Vagina (tissue), 2 donors: Measurements from ENCODE around the gene SPTBN1. TPM values are rescaled to one million over a fixed set of nuclear protein-coding genes. Genes with fewer than 3 reads are reported as not detected.

Experiments used
- DNase-seq, 2 donors: peaks; one replicate each; pipeline ENCODE4 v3.0.0-alpha.2; 2017; ENCODE audit errors: extremely low spot score in 2 of 2
- H3K27ac ChIP-seq: fragments of 200-600 bp; sonication (generic); one replicate; pipeline ENCODE4 v1.5.1; 2019
- H3K27me3 ChIP-seq: fragments of 200-600 bp; sonication (generic); one replicate; pipeline ENCODE4 v1.5.1; 2019
- H3K36me3 ChIP-seq, 2 donors: fragments of 200-600 bp; sonication (generic); one replicate each; pipeline ENCODE4 v1.5.1; 2017 to 2019
- H3K4me1 ChIP-seq: fragments of 200-600 bp; sonication (generic); one replicate; pipeline ENCODE4 v1.5.1; 2019
- H3K4me3 ChIP-seq, 2 donors: fragments of 200-600 bp; sonication (generic); 1 replicate in 1 of 2; 2 replicates in 1 of 2; pipeline ENCODE4 v1.5.1; 2016 to 2019
- H3K9me3 ChIP-seq: fragments of 200-600 bp; sonication (generic); one replicate; pipeline ENCODE4 v1.5.1; 2019
- POLR2A ChIP-seq, 2 donors: fragments of 450-650 bp; IDR thresholded peaks; one replicate each; pipeline ENCODE4 v1.6.1; 2017; ENCODE audit warnings: antibody characterized with exemption in 2 of 2, mild to moderate bottlenecking in 2 of 2, moderate library complexity in 2 of 2
- POLR2AphosphoS5 ChIP-seq, 2 donors: sonication (generic); formaldehyde crosslinking; IDR thresholded peaks; one replicate each; pipeline ENCODE4 v1.9.0; 2017; ENCODE audit warnings: antibody characterized with exemption in 2 of 2, mild to moderate bottlenecking in 2 of 2, low read depth in 1 of 2; ENCODE audit not compliant: insufficient read depth in 1 of 2
- intact Hi-C: fragments of 100-400 bp; cut with DNase I; formaldehyde crosslinking; loops from one replicate; pipeline ENCODE4 v1.15.1; 2023
- total RNA-seq: library from RNA; depleted of rRNA; stranded (reverse); fragments of >200 nt; gene quantifications from one replicate; pipeline ENCODE4 v1.2.3, GENCODE V29; 2016
- TF ChIP-seq, protein P1 (sequence below), 3 experiments: fragments of 450-650 bp in 2 of 3; fragments of 200-600 bp in 1 of 3; sonication (generic) in 1 of 3; IDR thresholded peaks; one replicate each; pipeline ENCODE4 v1.5.1; 2017 to 2019; ENCODE audit warnings: antibody characterized with exemption in 3 of 3, mild to moderate bottlenecking in 2 of 3, moderate library complexity in 2 of 3

Gene SPTBN1
- total RNA-seq, 1 donor from 2014 or later = 278 TPM

DNA sequence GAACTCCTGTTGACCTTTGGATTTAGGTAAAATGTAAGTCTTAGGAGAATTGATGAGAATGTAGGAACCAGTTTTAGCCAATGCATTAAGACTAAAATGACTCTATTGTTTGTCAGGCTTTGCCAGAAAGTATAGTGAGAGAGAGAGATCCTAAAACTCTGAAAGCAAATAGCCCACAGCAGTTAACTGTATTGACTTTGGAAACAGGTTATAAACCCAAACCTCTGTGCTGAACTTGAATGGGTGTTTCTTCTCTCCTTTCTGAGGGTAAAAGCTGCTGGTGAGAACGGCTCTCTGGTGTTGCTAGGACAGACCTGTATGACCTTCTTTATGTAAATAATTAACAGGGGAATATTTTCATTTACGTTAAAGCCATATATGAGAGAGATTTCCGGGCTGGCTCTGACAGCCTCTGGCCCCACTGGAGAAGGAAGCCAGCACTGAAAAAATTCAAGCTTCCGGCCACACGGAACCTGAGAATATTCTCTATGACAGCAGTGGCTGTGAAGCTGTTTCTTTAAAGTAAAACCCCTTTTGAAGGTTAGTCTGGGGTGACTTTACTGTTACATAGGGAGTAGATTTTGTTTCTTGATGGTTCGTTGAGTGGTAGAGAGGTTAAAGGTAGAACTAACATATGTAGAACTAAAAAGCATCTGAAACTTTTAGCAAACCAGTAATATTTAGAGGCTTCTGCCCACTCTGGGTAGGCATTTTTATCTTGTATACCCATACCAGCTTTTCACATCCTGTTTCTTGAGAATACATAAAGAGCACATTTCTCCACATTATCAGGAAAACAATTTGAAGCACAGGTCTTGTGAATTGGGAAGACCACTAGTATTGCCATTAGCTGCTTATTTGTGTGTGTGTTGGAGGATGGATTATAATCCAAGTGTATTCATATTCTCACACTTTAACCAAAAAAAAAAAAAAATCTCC, 123.8 kb downstream of the SPTBN1 start:
- H3K27ac ChIP-seq = no peak overlapping the region
- peaks cover 89% of the 10 kb centered on the region for H3K4me1 ChIP-seq
- intact Hi-C loops = no loop called here
- TF ChIP-seq, protein P1, sequence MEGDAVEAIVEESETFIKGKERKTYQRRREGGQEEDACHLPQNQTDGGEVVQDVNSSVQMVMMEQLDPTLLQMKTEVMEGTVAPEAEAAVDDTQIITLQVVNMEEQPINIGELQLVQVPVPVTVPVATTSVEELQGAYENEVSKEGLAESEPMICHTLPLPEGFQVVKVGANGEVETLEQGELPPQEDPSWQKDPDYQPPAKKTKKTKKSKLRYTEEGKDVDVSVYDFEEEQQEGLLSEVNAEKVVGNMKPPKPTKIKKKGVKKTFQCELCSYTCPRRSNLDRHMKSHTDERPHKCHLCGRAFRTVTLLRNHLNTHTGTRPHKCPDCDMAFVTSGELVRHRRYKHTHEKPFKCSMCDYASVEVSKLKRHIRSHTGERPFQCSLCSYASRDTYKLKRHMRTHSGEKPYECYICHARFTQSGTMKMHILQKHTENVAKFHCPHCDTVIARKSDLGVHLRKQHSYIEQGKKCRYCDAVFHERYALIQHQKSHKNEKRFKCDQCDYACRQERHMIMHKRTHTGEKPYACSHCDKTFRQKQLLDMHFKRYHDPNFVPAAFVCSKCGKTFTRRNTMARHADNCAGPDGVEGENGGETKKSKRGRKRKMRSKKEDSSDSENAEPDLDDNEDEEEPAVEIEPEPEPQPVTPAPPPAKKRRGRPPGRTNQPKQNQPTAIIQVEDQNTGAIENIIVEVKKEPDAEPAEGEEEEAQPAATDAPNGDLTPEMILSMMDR (IDR thresholded peaks at IDR 0.05) = no peak
- TF ChIP-seq POLR2A (IDR thresholded peaks at IDR 0.05) (no peak), POLR2AphosphoS5 (IDR thresholded peaks at IDR 0.05; ENCODE audit: insufficient read depth in 1 of 2, low read depth in 1 of 2) (no peak)
- no peak overlapping the region for H3K4me3 ChIP-seq
- DNase-seq = no peak
- H3K36me3 ChIP-seq = no peaks in the 10 kb centered on the region
- H3K9me3 ChIP-seq = no peaks in the 10 kb centered on the region
- no peaks in the 10 kb centered on the region for H3K27me3 ChIP-seq

DNA sequence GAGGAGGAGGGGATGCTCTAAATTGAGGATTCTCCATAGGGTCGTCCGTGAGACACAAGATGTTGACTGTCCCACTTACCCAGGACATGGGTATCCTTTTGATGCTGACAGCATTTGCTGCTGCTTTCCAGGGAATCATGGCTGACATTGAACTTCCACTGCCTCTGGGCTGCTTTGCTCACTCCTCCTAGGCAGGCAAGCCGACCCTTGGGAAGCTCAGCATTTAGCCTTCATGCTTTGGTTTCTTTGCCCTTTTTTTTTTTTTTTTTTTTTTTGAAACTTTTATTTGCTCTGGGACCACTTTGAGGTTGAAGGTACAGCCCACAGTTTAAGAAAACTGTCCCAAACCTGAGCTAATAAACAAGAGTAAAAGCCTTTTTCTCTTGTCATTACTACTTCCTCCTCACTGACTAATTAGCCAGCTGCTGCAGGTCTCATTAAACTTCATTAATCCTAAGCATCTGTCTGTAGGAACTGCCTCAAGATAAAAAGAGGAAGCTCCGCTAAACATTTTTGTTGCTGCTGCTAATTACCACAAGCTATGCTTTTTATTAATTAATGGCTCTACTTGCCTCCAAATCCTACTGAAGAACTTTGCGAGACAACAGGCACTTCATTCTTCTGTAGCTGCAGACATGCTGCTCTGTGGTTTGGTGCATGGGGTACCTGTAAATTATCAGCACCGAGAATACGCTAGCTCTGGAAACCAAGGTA, 125.4 kb downstream of the SPTBN1 start:
- intact Hi-C loops = no loop called here

DNA sequence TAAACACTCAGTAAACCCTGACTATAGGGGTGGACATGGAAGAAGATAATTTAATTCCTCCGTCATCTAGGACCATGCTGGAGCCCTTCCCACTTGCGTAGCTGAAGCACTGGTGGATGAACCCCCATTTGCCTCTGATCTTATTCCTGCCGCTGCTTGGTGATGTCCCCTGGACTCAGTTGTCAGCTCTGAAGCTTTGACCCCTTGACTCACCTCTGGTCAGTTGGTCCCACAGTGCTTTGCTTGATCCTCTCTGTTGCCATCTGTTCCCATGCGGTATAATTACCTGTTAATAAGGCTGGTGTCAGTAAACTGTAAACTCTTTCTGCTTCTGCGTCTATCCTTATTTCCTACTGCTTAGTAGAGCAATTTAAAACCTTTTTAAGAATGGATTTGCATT, 126.9 kb downstream of the SPTBN1 start:
- Histone ChIP-seq H3K36me3 (no peaks in the 10 kb centered on the region), H3K4me1 (peaks cover 88% of the 10 kb centered on the region), H3K9me3 (no peaks in the 10 kb centered on the region), H3K4me3 (no peak overlapping the region), H3K27me3 (no peaks in the 10 kb centered on the region), H3K27ac (no peak overlapping the region)
- no peak for DNase-seq
- intact Hi-C loops = no loop called here
- TF ChIP-seq POLR2A (IDR thresholded peaks at IDR 0.05) = no peak

More for the DNA sequence above, 125.4 kb downstream of the SPTBN1 start:
- Histone ChIP-seq H3K36me3 (no peaks in the 10 kb centered on the region), H3K27me3 (no peaks in the 10 kb centered on the region), H3K4me3 (no peak overlapping the region), H3K9me3 (no peaks in the 10 kb centered on the region), H3K27ac (no peak overlapping the region), H3K4me1 (peaks cover 90% of the 10 kb centered on the region)
- TF ChIP-seq, protein P1 (IDR thresholded peaks at IDR 0.05) = no peak
- no peak for TF ChIP-seq POLR2AphosphoS5 (IDR thresholded peaks at IDR 0.05; ENCODE audit: insufficient read depth in 1 of 2, low read depth in 1 of 2)
- TF ChIP-seq POLR2A (IDR thresholded peaks at IDR 0.05) = no peak
- DNase-seq = no peak

DNA sequence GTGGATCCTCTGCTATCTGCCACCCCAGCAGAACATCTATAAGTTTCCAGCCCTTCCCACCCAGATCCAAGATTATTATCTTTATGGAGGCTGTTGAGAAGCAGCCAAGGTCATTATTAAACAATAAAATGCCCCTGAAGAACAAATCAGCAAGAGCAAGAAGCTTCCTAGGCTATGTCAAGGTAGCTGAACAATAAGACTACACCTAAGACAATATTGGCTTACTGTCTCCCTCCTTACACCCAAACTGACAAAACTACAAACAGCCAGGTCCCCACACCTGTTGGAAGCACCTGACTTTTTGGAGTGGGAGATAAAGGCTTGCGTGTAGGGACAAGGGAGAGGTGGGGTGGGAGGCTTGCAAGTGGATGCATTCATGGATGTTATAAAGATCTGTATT, 128.5 kb downstream of the SPTBN1 start:
- no peaks in the 10 kb centered on the region for H3K36me3 ChIP-seq
- no peak overlapping the region for H3K4me3 ChIP-seq
- TF ChIP-seq POLR2AphosphoS5 (IDR thresholded peaks at IDR 0.05; ENCODE audit: insufficient read depth in 1 of 2, low read depth in 1 of 2) = no peak
- TF ChIP-seq, protein P1 (IDR thresholded peaks at IDR 0.05) = no peak
- TF ChIP-seq POLR2A (IDR thresholded peaks at IDR 0.05) = no peak
- no peak overlapping the region for H3K27ac ChIP-seq
- H3K27me3 ChIP-seq = no peaks in the 10 kb centered on the region
- H3K9me3 ChIP-seq = no peaks in the 10 kb centered on the region
- H3K4me1 ChIP-seq = peaks cover 87% of the 10 kb centered on the region
- intact Hi-C loops = no loop called here
- DNase-seq = no peak

DNA sequence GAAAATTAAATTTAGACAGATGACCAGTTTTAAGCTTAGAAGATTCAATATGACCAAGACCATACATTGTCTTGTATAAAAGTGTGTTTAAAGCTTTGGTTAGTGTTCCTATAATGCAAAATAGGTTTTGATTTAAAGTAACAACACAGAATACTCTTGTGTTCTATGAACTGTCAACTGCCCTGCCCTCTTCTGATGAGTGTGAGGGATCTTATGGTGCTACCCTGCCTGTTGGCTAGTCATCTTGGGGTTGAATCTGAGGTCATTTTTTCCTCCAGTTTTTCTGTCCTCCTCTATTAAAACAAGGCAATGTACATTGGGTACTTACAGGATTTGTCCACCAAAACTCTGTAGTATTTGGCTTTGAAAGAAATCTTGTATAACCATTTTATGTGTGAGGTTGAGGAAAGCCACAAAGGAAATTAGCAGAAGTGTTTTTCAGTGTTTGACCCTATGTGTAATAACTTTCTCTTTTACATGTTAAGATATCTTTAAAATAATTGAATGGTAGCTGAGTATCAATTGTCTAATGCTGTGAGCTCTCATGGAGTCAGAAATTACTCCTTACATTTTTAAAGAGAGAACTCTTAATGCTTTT, 129.1 kb downstream of the SPTBN1 start:
- H3K9me3 ChIP-seq = no peaks in the 10 kb centered on the region
- DNase-seq = no peak
- peaks cover 87% of the 10 kb centered on the region for H3K4me1 ChIP-seq
- H3K4me3 ChIP-seq = no peak overlapping the region
- H3K27me3 ChIP-seq = no peaks in the 10 kb centered on the region
- H3K27ac ChIP-seq = no peak overlapping the region
- no peak for TF ChIP-seq POLR2A (IDR thresholded peaks at IDR 0.05)
- TF ChIP-seq, protein P1 (IDR thresholded peaks at IDR 0.05) = no peak
- no peak for TF ChIP-seq POLR2AphosphoS5 (IDR thresholded peaks at IDR 0.05; ENCODE audit: insufficient read depth in 1 of 2, low read depth in 1 of 2)
- H3K36me3 ChIP-seq = no peaks in the 10 kb centered on the region
- intact Hi-C loops = no loop called here
